GM23248 (cell line): ENCODE results near the gene TMCC1. TPM values are rescaled to one million over a fixed set of nuclear protein-coding genes. Genes with fewer than 3 reads are reported as not detected.

Source experiments
- DNase-seq: peaks from one replicate; pipeline ENCODE4 v3.0.0-alpha.2; 2015
- H2AFZ ChIP-seq: fragments of 200-600 bp; sonication (generic); 2 replicates; pipeline ENCODE4 v1.6.1; 2016; ENCODE audit warnings: antibody characterized with exemption
- H3F3A ChIP-seq: fragments of 200-600 bp; sonication (generic); 2 replicates; pipeline ENCODE4 v1.6.1; 2016; ENCODE audit warnings: mild to moderate bottlenecking, antibody characterized with exemption, mixed run types; ENCODE audit not compliant: insufficient read depth
- H3K27ac ChIP-seq: fragments of 200-600 bp; sonication (generic); 2 replicates; pipeline ENCODE4 v1.5.1; 2016; ENCODE audit warnings: mild to moderate bottlenecking
- H3K27me3 ChIP-seq: fragments of 200-600 bp; sonication (generic); replicated peaks from 2 replicates; pipeline ENCODE4 v1.6.1; 2016; ENCODE audit warnings: mild to moderate bottlenecking; ENCODE audit not compliant: insufficient read depth
- H3K36me3 ChIP-seq: fragments of 200-600 bp; sonication (generic); 2 replicates; pipeline ENCODE4 v1.6.1; 2016; ENCODE audit warnings: low read depth, mild to moderate bottlenecking
- H3K4me1 ChIP-seq: fragments of 200-600 bp; sonication (generic); 2 replicates; pipeline ENCODE4 v1.6.1; 2016; ENCODE audit warnings: mild to moderate bottlenecking; ENCODE audit not compliant: insufficient read depth
- H3K4me2 ChIP-seq: fragments of 200-600 bp; sonication (generic); one replicate; pipeline ENCODE4 v1.6.1; 2016; ENCODE audit warnings: mild to moderate bottlenecking; ENCODE audit not compliant: unreplicated experiment
- H3K4me3 ChIP-seq: fragments of 200-600 bp; sonication (generic); 2 replicates; pipeline ENCODE4 v1.5.1; 2016; ENCODE audit warnings: mild to moderate bottlenecking
- H3K79me2 ChIP-seq: fragments of 200-600 bp; sonication (generic); 2 replicates; pipeline ENCODE4 v1.6.1; 2016; ENCODE audit warnings: mild to moderate bottlenecking; ENCODE audit not compliant: insufficient read depth
- H3K9ac ChIP-seq: fragments of 200-600 bp; sonication (generic); 2 replicates; pipeline ENCODE4 v1.6.1; 2016; ENCODE audit warnings: mild to moderate bottlenecking
- H3K9me2 ChIP-seq: fragments of 200-600 bp; sonication (generic); 2 replicates; pipeline ENCODE4 v1.6.1; 2016; ENCODE audit warnings: mixed run types, mild to moderate bottlenecking, moderate library complexity; ENCODE audit not compliant: insufficient read depth
- H3K9me3 ChIP-seq: fragments of 200-600 bp; sonication (generic); one replicate; pipeline ENCODE4 v1.6.1; 2017; ENCODE audit warnings: low read depth
- H4K20me1 ChIP-seq: fragments of 200-600 bp; sonication (generic); 2 replicates; pipeline ENCODE4 v1.6.0; 2016; ENCODE audit not compliant: insufficient read depth
- EZH2 ChIP-seq: fragments of 200-600 bp; sonication (generic); IDR thresholded peaks from 2 replicates; pipeline ENCODE4 v1.6.1; 2018; ENCODE audit warnings: antibody characterized with exemption, mild to moderate bottlenecking; ENCODE audit not compliant: insufficient read depth, poor library complexity, severe bottlenecking
- EZH2phosphoT487 ChIP-seq: fragments of 200-600 bp; sonication (generic); IDR thresholded peaks from 2 replicates; pipeline ENCODE4 v1.6.1; 2018; ENCODE audit warnings: antibody characterized with exemption, moderate library complexity, mild to moderate bottlenecking, low read depth; ENCODE audit not compliant: insufficient read depth
- WGBS, 2 experiments: methylation state at CpG; one replicate each; pipeline ENCODE4 v1.1.6; 2015 to 2017; ENCODE audit warnings: low lambda C conversion rate in 2 of 2, low coverage in 1 of 2; ENCODE audit errors: missing lambda C conversion rate in 2 of 2; 5-methylcytosine and 5-hydroxymethylcytosine counted together
- in situ Hi-C: fragments of 300-500 bp; cut with MboI; formaldehyde crosslinking; loops from 2 replicates; pipeline ENCODE4 v1.15.0; 2020
- polyA plus RNA-seq: library from polyadenylated mRNA; unstranded; fragments of >200 nt; fragmentation: Nextera tagmentation; extraction: Ambion mirVana; gene quantifications from 2 replicates; pipeline ENCODE4 v1.2.1, GENCODE V29; 2016
- total RNA-seq: library from RNA; depleted of rRNA; stranded (reverse); fragments of >200 nt; shearing (Covaris generic); gene quantifications from 2 replicates; pipeline ENCODE4 v1.2.3, GENCODE V29; 2014

Gene TMCC1
- total and polyA plus RNA-seq, 2 experiments from 2014 or later = 4.0 to 11.1 TPM

- in situ Hi-C loops = no loop called here
- H3K4me3 ChIP-seq = no peak overlapping the region
- peaks cover 14% of the 10 kb centered on the region for H3K4me1 ChIP-seq
- no peaks in the 10 kb centered on the region for H3K9me3 ChIP-seq
- H3K36me3 ChIP-seq = no peaks in the 10 kb centered on the region
- H3F3A ChIP-seq = peaks cover 5% of the 10 kb centered on the region; the same call in 1 of the 2 replicates
- TF ChIP-seq EZH2phosphoT487 (no peak), EZH2 (no peak)
- no peaks in the 10 kb centered on the region for H3K9me2 ChIP-seq
- H3K4me2 ChIP-seq = peak overlapping the region; percentile 10
- H3K27ac ChIP-seq = peak overlapping the region; percentile 25
- H2AFZ ChIP-seq = no peak overlapping the region
- peaks cover 24% of the 10 kb centered on the region for H3K79me2 ChIP-seq
- no peaks in the 10 kb centered on the region for H4K20me1 ChIP-seq
- no peak overlapping the region for H3K9ac ChIP-seq
- peak; percentile 65 for DNase-seq
- 92 to 95% methylated on average over 1 of the region's 1 CpG for WGBS, 2 experiments
- H3K27me3 ChIP-seq = no peaks in the 10 kb centered on the region
Observed at GRCh38 chr3:129783470-129783869, 110.0 kb downstream of the TMCC1 start.

GRCh38 chr3:129778871-129779270, 114.6 kb downstream of the TMCC1 start:
- no peaks in the 10 kb centered on the region for H3K9me3 ChIP-seq
- in situ Hi-C loops = no loop called here
- H2AFZ ChIP-seq = no peak overlapping the region
- no peak for DNase-seq
- peaks cover 24% of the 10 kb centered on the region for H3K79me2 ChIP-seq
- H3K9me2 ChIP-seq = no peaks in the 10 kb centered on the region
- no peak overlapping the region for H3K4me3 ChIP-seq
- WGBS, 2 experiments = 68% methylated on average over 2 of the region's 2 CpGs
- no peaks in the 10 kb centered on the region for H4K20me1 ChIP-seq
- peaks cover 20% of the 10 kb centered on the region for H3K4me1 ChIP-seq
- H3K27me3 ChIP-seq = no peaks in the 10 kb centered on the region
- no peak overlapping the region for H3K27ac ChIP-seq
- peaks cover 3% of the 10 kb centered on the region; the same call in 1 of the 2 replicates for H3F3A ChIP-seq
- no peak overlapping the region for H3K9ac ChIP-seq
- no peak for TF ChIP-seq EZH2
- no peak for TF ChIP-seq EZH2phosphoT487
- no peaks in the 10 kb centered on the region for H3K36me3 ChIP-seq
- H3K4me2 ChIP-seq = no peak overlapping the region

- H3K36me3 ChIP-seq = no peaks in the 10 kb centered on the region
- no peak overlapping the region for H3K9ac ChIP-seq
- no peaks in the 10 kb centered on the region for H3F3A ChIP-seq
- H3K27me3 ChIP-seq = no peaks in the 10 kb centered on the region
- peaks cover 9% of the 10 kb centered on the region; the same call in 1 of the 2 replicates for H3K4me1 ChIP-seq
- no peak overlapping the region for H3K4me3 ChIP-seq
- no peaks in the 10 kb centered on the region for H3K9me2 ChIP-seq
- no peaks in the 10 kb centered on the region for H3K9me3 ChIP-seq
- H2AFZ ChIP-seq = no peak overlapping the region
- in situ Hi-C loops = no loop called here
- no peak overlapping the region for H3K27ac ChIP-seq
- peaks cover 24% of the 10 kb centered on the region for H3K79me2 ChIP-seq
- 32 to 35% methylated on average over 4 of the region's 4 CpGs for WGBS, 2 experiments
- H4K20me1 ChIP-seq = no peaks in the 10 kb centered on the region
- H3K4me2 ChIP-seq = no peak overlapping the region
- no peak for DNase-seq
- TF ChIP-seq EZH2phosphoT487 (no peak), EZH2 (no peak)
Observed at GRCh38 chr3:129777806-129778205, 115.7 kb downstream of the TMCC1 start.

- no peaks in the 10 kb centered on the region for H3K27me3 ChIP-seq
- no peaks in the 10 kb centered on the region for H4K20me1 ChIP-seq
- H3K9ac ChIP-seq = no peak overlapping the region
- in situ Hi-C loops = no loop called here
- no peaks in the 10 kb centered on the region for H3K36me3 ChIP-seq
- no peaks in the 10 kb centered on the region for H3K9me2 ChIP-seq
- H3F3A ChIP-seq = no peaks in the 10 kb centered on the region
- no peaks in the 10 kb centered on the region for H3K9me3 ChIP-seq
- no peak overlapping the region for H2AFZ ChIP-seq
- no peak for TF ChIP-seq EZH2phosphoT487
- TF ChIP-seq EZH2 = no peak
- peaks cover 11% of the 10 kb centered on the region; the same call in 1 of the 2 replicates for H3K79me2 ChIP-seq
- DNase-seq = no peak
- H3K4me2 ChIP-seq = no peak overlapping the region
- H3K4me3 ChIP-seq = no peak overlapping the region
- WGBS, 2 experiments = 90 to 94% methylated on average over 2 of the region's 2 CpGs
- H3K27ac ChIP-seq = no peak overlapping the region
- peaks cover 8% of the 10 kb centered on the region; the same call in 1 of the 2 replicates for H3K4me1 ChIP-seq
Observed at GRCh38 chr3:129775870-129776269, 117.6 kb downstream of the TMCC1 start.
